AG08395 (cell line): ENCODE measurements around the gene FCF1.

Experiments used
- DNase-seq: peaks from one replicate; pipeline ENCODE4 v3.0.0; 2012; ENCODE audit warnings: mixed read lengths, low spot score

FCF1 gene

DNA sequence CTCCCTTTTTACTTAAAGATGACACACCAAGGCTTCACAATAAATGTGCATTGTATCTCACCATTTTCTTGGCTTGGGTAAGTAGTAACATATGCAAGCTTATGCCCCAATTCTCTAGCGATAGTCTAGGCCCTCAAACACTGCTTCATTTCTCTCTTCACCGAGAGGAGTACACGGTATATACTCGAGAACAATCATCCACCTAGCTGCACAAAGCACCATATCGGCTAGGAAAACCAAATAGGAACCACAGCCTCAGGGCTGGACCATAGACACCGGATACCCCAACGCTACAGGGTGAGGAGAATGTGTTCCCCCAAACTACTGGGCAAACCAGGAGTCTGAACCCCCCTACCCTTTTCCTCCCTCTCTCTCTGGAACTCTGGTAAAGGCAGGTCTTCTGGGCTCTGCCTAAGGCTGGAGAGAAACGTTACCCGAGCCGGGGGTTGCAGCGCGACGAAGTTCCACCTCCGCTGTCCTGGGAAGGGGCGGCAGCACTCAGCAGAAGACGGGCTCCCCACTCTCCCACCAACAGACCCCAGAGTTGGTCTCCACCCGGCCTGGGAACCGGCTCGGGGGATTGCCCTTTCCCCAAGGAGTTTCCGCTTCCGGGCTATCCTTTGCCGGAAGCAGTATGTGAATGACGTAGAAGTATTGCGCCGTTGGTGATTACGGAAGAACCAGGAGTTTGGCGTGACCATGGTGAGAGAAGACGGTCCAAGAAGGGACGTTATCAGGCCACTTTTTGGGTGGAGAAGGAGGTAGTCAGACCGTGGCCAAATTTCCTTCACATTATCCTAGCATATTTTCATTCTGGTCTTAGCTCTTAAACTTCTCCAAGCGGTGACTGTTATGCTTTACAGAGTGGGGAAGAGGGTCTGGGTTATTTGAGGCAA, at the start of gene FCF1, which contains the start of gene AREL1:
FCF1 (plus strand) TSS at position 646 of the 896 bp plus-strand sequence; CDS start at position 700, 54 bp downstream.
AREL1 (minus strand) TSS at position 582 of the 896 bp plus-strand sequence. CDS start 27,465 bp downstream, outside the sequence.
- DNase-seq = peak; percentile 95

- DNase-seq = no peak
These were observed 49.1 kb upstream of the FCF1 start for GRCh38 chr14:74663884-74664283.

DNA sequence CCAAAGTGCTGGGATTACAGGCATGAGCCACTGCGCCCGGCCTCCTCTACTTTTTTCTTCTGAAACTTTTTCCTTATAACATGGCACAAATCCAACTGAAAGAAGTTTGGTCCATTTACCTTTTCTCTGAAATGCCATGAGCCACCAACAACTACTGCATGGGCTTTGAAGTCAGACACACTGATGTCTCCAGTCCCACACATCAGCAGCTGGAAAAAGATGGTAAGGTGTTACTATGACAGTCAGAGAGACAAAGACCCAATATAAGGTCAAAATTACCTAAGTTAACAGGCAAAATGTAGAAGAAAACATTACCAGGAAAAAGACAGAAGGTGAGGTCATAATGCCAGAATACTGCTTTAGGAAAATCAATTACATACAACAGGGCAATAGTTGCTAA, 48.2 kb upstream of the FCF1 start:
- DNase-seq = no peak

GRCh38 chr14:74667758-74668157, 45.2 kb upstream of the FCF1 start:
- DNase-seq = no peak

- no peak for DNase-seq
These were observed 43.7 kb upstream of the FCF1 start for GRCh38 chr14:74669256-74669655.

DNA sequence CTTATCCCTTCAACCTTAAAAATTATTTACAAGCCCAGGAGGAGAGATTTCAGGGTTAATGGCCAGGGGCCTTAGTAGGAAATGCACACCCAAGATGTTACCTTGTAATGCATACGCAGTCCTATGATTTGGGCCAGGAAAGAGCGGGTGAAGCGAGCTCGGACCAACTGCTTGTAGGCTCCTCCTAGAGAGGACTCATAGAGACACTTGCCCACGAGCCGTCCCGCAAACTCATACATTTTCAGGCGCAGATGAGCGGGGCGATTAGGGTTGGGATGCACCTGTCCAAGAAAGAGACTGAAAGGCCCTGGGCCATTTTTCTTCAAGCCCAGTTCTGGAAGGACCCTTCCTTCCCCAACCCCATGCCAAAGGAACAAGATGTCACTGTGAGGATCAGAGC, 43.1 kb upstream of the FCF1 start:
- DNase-seq = no peak

- DNase-seq = peak; percentile 48
These were observed 42.1 kb upstream of the FCF1 start for GRCh38 chr14:74670726-74671411.

GRCh38 chr14:74671789-74672188, 41.2 kb upstream of the FCF1 start:
- DNase-seq = peak; percentile 62

DNA sequence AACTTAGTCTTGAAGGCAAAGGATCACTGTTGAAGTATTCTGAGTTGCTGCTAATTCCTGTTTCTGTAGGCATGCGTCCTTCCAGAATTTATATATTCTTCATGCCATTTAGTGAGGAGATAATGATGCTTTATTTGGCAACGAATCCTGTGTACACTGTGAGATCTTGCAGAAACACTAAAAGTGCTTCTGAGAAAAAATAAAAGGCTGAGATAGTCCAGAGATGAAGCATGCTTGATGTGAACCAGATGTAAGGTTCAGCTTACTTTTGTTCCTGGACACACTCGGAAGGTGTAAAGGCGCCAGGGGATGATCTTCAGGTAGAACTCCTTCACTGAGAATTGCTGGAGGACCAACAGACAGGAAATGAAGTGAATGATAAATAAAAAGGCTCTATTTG, 39.2 kb upstream of the FCF1 start:
- no peak for DNase-seq

DNA sequence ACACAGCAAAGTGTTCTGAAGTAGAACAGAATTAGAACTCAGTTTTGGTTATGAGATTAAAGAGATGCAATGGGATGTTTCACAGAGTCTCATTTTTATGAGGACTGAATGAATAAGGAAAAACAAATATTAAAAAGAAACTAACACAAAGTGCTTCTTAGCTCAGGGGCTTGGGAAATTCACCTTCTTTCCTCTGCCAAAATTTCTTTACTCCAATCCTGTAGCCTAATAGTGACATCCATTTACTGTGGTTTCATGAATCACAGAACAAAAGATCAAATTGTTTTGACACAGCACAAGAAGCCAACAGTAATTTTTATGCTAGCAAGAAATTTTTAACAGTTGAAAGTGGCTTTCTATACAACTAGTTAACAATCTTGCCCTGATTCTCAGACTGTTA, 37.7 kb upstream of the FCF1 start:
- DNase-seq = no peak

DNA sequence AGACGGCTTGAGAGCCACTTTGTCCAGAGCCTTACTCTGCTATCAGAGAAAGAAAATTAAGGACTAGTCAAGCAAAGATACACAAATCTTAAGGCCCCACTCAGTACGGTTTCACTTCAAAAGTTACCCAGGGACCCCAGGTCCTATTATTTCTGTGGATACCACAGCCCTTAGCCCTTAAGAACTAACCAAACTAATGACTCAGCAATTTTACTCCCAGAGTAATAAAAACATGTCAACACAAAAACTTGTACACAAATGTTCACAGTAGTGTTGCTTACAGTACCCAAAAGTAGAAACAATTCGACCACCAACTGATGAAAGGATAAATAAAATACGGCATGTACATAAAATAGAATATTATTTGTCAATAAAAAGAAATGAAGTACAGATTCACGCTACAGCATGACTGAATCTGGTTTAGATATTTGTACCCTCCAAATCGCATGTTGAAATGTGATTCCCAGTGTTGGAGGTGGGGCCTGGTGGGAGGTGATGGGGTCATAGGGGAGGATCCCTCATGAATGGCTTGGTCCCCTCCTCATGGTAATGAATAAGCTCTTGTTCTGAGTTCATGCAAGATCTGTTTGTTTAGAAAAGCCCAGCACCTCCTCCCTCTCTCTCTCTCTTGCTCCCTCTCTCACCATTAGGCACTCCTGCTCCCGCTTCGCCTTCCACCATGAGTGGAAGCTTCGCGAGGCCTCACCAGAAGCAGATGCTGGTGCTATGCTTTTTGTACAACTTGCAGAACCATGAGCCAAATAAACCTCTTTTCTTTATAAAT, 30.6 kb upstream of the FCF1 start:
- DNase-seq = no peak

GRCh38 chr14:74683406-74683805, 29.5 kb upstream of the FCF1 start:
- DNase-seq = no peak

DNA sequence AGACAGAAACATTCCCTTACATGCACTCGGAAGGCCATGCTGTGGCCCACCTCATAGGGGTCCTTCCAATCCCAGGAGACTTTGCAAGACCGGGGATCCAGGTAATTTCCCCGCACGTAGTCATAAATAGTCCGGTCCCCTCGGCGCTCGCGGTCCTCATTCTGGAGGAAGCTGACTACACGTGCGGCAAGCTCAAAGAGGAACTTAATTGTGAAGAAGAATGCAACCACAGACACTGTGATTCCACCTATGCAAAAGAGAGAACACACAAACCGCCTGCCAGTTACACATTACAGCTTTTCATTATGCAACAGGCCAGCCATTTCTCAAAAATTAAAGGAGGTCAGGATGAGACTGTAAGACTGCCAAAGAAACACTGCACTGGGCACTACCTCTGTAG, 28.5 kb upstream of the FCF1 start:
- no peak for DNase-seq

GRCh38 chr14:74685056-74685455, 27.9 kb upstream of the FCF1 start:
- DNase-seq = no peak

DNA sequence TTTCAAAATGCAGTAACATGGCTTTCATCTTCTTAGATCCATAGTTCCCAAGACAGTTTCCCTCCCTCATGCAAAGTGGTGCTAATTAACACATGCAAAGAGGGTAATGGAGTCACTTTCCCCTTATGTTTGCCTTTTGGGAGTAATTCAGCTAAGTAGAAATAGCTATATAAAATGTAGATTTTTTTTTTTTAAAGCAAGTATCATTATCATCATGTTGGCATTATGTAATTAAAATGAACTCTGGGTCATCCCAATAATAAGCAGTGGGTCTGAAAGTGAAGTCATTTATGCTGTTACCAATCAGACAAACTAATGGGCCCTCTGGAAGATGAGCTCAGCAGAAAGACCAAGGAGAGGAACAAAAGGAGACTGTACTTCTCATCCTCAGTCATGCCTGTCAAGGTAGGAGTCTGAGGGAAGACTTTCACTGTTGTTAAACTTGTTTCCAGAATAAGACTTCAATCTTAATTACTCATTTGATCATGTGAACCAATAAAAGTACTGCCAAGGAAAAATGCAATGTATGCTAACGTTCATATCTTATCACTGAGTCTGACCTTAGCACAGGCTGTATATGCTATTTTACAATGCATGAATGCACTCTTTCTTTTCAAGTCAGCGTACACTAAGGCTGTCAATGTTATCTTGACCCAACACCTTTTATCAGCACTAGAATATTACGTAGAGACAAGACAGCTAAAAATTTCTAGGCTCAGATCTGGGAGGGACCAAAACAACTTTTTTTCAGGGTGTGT, 26.8 kb upstream of the FCF1 start:
- no peak for DNase-seq

DNA sequence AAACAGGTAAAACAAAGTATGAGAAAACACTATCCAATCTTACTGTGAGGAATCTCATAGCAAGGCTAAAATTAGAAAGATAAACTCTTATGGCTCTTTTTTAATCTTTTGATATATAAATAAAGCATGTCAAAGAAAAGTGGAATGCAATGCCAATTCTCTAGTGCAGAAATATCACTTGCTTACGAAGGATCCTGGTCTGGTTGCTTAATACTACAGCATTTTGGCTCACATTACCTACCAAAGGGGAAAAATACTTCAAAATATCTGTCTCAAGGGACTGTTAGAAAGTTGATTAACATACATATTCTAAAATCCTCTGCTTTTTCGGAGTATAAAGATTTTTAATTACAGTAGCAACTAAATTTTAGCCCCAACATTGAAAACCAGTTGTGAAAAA, 21.5 kb upstream of the FCF1 start:
- DNase-seq = no peak

DNA sequence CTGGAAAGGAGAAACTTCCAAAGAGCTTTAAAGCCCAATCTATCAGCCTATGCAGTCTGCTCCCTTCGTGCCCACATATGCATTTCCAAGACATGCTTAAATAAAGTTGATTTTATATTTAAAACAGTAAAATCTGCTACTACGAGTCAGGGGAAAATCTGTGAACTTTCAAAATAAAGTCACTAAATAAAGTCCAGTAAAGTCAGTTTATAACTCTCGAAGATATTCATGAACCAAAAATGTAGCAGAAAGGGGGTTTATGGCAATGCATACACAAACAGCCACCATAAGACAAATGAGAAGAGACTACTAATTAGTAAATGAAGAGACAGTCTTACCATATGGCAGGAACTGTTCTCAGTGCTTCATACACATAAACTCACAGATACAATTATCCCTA, 19.8 kb upstream of the FCF1 start:
- no peak for DNase-seq

GRCh38 chr14:74695406-74695805, 17.5 kb upstream of the FCF1 start:
- no peak for DNase-seq

GRCh38 chr14:74697011-74697410, 15.9 kb upstream of the FCF1 start:
- DNase-seq = no peak

DNA sequence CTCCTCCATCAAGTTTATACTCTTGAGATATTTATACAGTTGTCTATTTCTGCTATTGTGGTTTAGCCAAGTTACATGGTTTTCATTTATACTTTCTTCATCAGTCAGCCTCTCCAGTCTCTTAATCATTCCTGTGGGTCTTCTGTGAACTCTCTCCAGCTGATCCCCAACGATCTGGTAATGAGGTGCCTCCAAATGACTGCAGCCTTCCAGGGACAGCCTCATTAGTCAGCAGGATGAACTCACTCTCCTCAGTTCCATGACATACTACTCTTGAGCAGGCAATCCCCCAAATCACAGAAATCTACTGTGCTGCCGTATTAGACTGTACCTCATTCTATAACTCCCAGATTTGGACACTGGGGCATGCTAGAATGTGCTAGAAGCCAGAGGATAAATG, 15.4 kb upstream of the FCF1 start:
- DNase-seq = peak; percentile 79

- DNase-seq = no peak
These were observed 15.0 kb upstream of the FCF1 start for GRCh38 chr14:74697976-74698375.

DNA sequence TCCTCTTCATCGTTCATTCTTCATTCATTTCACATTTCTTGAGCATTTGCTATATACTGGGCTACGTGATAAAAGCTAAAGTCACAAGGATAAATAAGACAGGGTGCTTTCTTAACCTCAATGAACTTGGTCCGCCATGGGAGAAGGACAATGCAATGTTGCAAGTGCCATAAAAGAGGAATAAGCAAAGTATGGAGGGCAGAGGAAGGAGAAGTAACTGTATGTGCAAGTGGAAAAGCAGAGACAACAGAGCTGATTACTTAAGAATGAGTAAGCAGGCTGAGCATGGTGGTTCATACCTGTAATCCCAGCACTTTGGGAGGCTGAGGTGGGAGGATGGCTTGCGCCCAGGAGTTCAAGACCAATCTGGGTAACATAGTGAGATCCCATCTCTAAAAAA, 14.5 kb upstream of the FCF1 start:
- DNase-seq = no peak
